Left lung (tissue), 10 donors: ENCODE results near the gene SLC9A3. TPM values are rescaled to one million over a fixed set of nuclear protein-coding genes. Genes with fewer than 3 reads are reported as not detected.
A peak's percentile ranks its signal among the peaks of the same experiment; 100 is the strongest.

Source experiments
- ATAC-seq: fragments of 200-7000 bp; cut with Tn5 transposase; one replicate; pipeline ENCODE4 v1.9.1; 2020; ENCODE audit warnings: moderate library complexity
- DNase-seq, 4 donors: peaks; one replicate each; pipeline ENCODE4 v3.0.0-alpha.2; 2013 to 2020
- H3K27ac ChIP-seq, 2 donors: fragments of 200-600 bp; sonication (generic) in 1 of 2; one replicate each; pipeline versions ENCODE4 v1.5.0 to v1.8.0; 2020 to 2021
- H3K27me3 ChIP-seq, 2 donors: fragments of 200-600 bp; sonication (generic) in 1 of 2; one replicate each; pipeline versions ENCODE4 v1.5.0 to v1.8.0; 2020 to 2021
- H3K36me3 ChIP-seq, 2 donors: fragments of 200-600 bp; sonication (generic) in 1 of 2; one replicate each; pipeline versions ENCODE4 v1.5.0 to v1.8.0; 2020 to 2021
- H3K4me1 ChIP-seq, 2 donors: fragments of 200-600 bp; one replicate each; pipeline ENCODE4 v1.8.0; 2021
- H3K4me3 ChIP-seq, 2 donors: fragments of 200-600 bp; sonication (generic) in 1 of 2; one replicate each; pipeline versions ENCODE4 v1.5.0 to v1.8.0; 2020 to 2021; ENCODE audit warnings: mild to moderate bottlenecking in 1 of 2
- H3K9me3 ChIP-seq, 2 donors: fragments of 200-600 bp; sonication (generic) in 1 of 2; one replicate each; pipeline versions ENCODE4 v1.5.0 to v1.8.0; 2020 to 2021
- CTCF ChIP-seq, 2 donors: fragments of 200-600 bp; sonication (generic) in 1 of 2; IDR thresholded peaks; one replicate each; pipeline versions ENCODE4 v1.5.0 to v1.8.0; 2021; ENCODE audit warnings: antibody characterized with exemption in 2 of 2
- intact Hi-C, 2 donors: fragments of 100-400 bp; cut with DNase I; formaldehyde crosslinking; loops; one replicate each; pipeline versions ENCODE4 v1.11.2 to v1.14.2; 2022
- polyA plus RNA-seq, 6 donors: library from polyadenylated mRNA; unstranded; fragments of 120-200 nt; gene quantifications; one replicate each; pipeline ENCODE4 v1.2.1, GENCODE V29; 2013; ENCODE audit not compliant: insufficient read length in 6 of 6
- total RNA-seq, 2 donors: library from RNA; stranded (reverse); fragmentation: NEBNext Ultra II Directional; extraction: Animal tissue kit (Norgen Biotek cat#: 25700); gene quantifications; one replicate each; pipeline ENCODE4 v1.2.1, GENCODE V29; 2021
- donor health status: DM: no; HTN: yes; CAD: no.
- donor health status: DM: no; HTN: no; CAD: no.

Gene SLC9A3
- total and polyA plus RNA-seq, 8 donors, result 0.99 to 4.3 (median 2.9) TPM

GRCh38 chr5:437281-437771 lies 86.9 kb downstream of the SLC9A3 start:
- Histone ChIP-seq H3K4me3 (no peak overlapping the region), H3K9me3 (no peaks in the 10 kb centered on the region), H3K36me3 (no peaks in the 10 kb centered on the region), H3K27me3 (no peaks in the 10 kb centered on the region), H3K27ac (no peak overlapping the region), H3K4me1 (peaks cover 0 to 8% of the 10 kb centered on the region in 2 donors)
- intact Hi-C loops, result no loop called here
- no peak for ATAC-seq
- TF ChIP-seq CTCF (IDR thresholded peaks at IDR 0.05), result no peak
- no peak for DNase-seq

- Histone ChIP-seq H3K36me3 (no peaks in the 10 kb centered on the region), H3K4me1 (peaks cover 0 to under 1% of the 10 kb centered on the region in 2 donors), H3K27ac (no peak overlapping the region), H3K4me3 (no peak overlapping the region), H3K9me3 (no peaks in the 10 kb centered on the region), H3K27me3 (no peaks in the 10 kb centered on the region)
- DNase-seq (no peak), ATAC-seq (no peak)
- intact Hi-C loops, result no loop called here
- TF ChIP-seq CTCF (IDR thresholded peaks at IDR 0.05), result no peak
Observed at GRCh38 chr5:436641-436975, 87.6 kb downstream of the SLC9A3 start.

- Histone ChIP-seq H3K27ac (no peak overlapping the region), H3K9me3 (no peaks in the 10 kb centered on the region), H3K27me3 (no peaks in the 10 kb centered on the region), H3K4me1 (no peaks in the 10 kb centered on the region), H3K36me3 (no peaks in the 10 kb centered on the region), H3K4me3 (no peak overlapping the region)
- intact Hi-C loops, result no loop called here
- TF ChIP-seq CTCF (IDR thresholded peaks at IDR 0.05), result peak in 1 of 2 donors; percentile 18
- ATAC-seq (no peak), DNase-seq (peak in 1 of 4 donors; percentile 20)
Observed at GRCh38 chr5:435961-436640, 88.1 kb downstream of the SLC9A3 start.

- intact Hi-C loops, result no loop called here
Observed at GRCh38 chr5:435156-435790, 89.0 kb downstream of the SLC9A3 start.

More at GRCh38 chr5:435156-435790, 89.0 kb downstream of the SLC9A3 start:
- Histone ChIP-seq H3K4me1 (no peaks in the 10 kb centered on the region), H3K27me3 (no peaks in the 10 kb centered on the region), H3K36me3 (no peaks in the 10 kb centered on the region), H3K27ac (no peak overlapping the region), H3K4me3 (no peak overlapping the region), H3K9me3 (no peaks in the 10 kb centered on the region)
- no peak for TF ChIP-seq CTCF (IDR thresholded peaks at IDR 0.05)
- ATAC-seq (no peak), DNase-seq (no peak)
